Measurements from ENCODE around the gene PABPC4L. TPM values are rescaled to one million over a fixed set of nuclear protein-coding genes. Genes with fewer than 3 reads are reported as not detected.
"Not testable (repeated sequence)": the region's sequence is repeated elsewhere in the genome, so short reads cannot be mapped to it uniquely, and the experiment has no call there.

Gene PABPC4L
- total RNA-seq (1 to 10 TPM; 2.5 to 4.0 (median 3.0) TPM), polyA plus RNA-seq (0.97 TPM)
- long read RNA-seq, donor 1 = 0 reads
- long read RNA-seq, donor 2, full-length matches to known transcripts = 2 of 2 reads
- long read RNA-seq, donor 2, partial matches to known transcripts = 0 of 2 reads
- long read RNA-seq, donor 2, other reads (novel, unspliced or antisense) = 0 of 2 reads
- long read RNA-seq, donor 3, full-length matches to known transcripts = 1 of 1 reads
- long read RNA-seq, donor 3, partial matches to known transcripts = 0 of 1 reads
- long read RNA-seq, donor 3, other reads (novel, unspliced or antisense) = 0 of 1 reads
- long read RNA-seq, donor 4, full-length matches to known transcripts = 2 of 2 reads
- long read RNA-seq, donor 4, partial matches to known transcripts = 0 of 2 reads
- long read RNA-seq, donor 4, other reads (novel, unspliced or antisense) = 0 of 2 reads

DNA sequence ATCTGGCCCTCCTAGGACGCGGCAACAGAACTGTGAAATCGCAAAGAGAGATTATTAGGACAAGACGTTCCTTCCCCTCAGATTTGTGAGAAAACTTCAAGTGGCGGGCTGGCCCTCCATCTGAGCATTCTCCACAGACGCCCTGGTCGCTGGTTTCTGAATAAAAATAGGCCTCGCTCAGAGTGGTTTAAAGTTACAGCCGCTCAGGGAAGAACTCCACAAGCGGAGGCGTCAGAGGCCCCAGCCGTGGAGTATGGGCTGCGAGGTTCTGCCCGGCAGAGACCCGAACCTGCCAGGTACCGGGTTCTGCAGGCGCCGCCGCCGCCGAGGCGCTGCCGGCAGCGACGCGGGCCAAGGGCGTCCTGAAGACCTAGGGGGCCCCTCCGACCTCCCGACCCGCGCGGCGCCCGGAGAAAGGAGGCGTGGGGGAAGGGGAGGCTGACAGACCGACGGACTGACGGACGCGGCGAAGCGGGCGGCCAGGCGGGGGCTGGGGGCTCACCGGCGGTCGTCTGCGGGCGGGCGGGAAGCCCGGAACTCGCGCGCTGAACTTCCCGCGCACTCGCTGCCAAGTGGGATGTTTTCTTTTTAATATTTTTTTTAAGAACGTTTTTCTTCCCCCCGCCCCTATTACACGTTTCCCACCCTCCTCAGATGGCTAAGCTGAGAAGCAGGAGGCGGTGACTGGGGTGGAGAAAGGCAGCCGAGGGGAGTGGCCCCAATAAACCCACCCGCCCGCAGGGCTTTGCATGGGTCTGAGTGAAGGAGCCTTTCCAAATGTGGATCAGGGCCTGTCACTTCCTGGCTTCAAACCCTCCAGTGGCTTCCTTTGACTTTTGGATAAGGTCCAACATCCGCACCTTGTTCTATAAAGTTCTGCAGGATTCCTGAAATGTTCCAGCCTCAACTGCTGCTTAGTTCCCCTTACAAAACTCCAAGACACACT, at the start of gene PABPC4L:
PABPC4L (minus strand) TSS at position 574 of the 946 bp plus-strand sequence. CDS start 770 bp downstream, outside the sequence.
- ATAC-seq (peak; percentile 99), DNase-seq (peak; percentile 68 to 92 (median 87))
- no peaks in the 10 kb centered on the region for H3K9me3 ChIP-seq (ENCODE audit: control insufficient read depth, low read length)
- intact Hi-C loops (cut with DNase I) = no loop called here
- 3% methylated on average over 65 of the region's 65 CpGs for WGBS
- peak within 1 kb of the TSS; percentile 91 for H3K27ac ChIP-seq (ENCODE audit: low read length)
- H3K4me3 ChIP-seq (ENCODE audit: low read length) = peak within 1 kb of the TSS; percentile 98
- peaks cover 4% of the 10 kb centered on the region for H3K4me1 ChIP-seq (ENCODE audit: control insufficient read depth, insufficient read depth, low read length)
- H3K27me3 ChIP-seq (ENCODE audit: control insufficient read depth, insufficient read depth) = no peaks in the 10 kb centered on the region

DNA sequence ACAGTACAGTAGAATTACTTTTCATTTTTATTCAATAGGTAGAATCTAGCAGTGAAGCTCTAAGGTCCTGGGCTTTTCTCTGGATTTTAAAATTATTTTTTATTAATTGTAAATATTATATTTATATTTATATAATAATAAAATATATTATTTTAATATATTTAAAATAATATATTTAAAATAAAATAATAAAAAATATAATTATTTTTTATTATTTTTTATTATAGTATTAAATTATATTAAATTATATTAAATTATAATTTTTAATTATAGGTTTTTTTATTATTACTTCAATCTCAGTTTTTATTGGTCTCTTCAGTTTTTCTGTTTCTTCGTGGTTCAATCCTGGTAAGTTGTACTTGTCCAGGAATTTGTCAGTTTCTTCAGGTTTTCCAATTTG, 49.7 kb upstream of the PABPC4L start:
- Histone ChIP-seq H3K9me3 (ENCODE audit: control insufficient read depth, low read length) (no peaks in the 10 kb centered on the region), H3K27me3 (ENCODE audit: control insufficient read depth, insufficient read depth) (no peaks in the 10 kb centered on the region), H3K27ac (ENCODE audit: low read length) (no peak overlapping the region), H3K4me1 (ENCODE audit: control insufficient read depth, insufficient read depth, low read length) (no peaks in the 10 kb centered on the region), H3K4me3 (ENCODE audit: low read length) (no peak overlapping the region)
- DNase-seq = no peak
- no peak for ATAC-seq
- intact Hi-C loops (cut with DNase I) = no loop called here
- WGBS = 92% methylated on average over 1 of the region's 1 CpG

GRCh38 chr4:134243742-134244713, 42.4 kb upstream of the PABPC4L start:
- H3K27ac ChIP-seq (ENCODE audit: low read length) = no peak overlapping the region
- 96% methylated on average over 22 of the region's 22 CpGs for WGBS
- ATAC-seq (peak in 1 of 2 donors; percentile 24), DNase-seq (peak in 2 of 3 donors; percentile 20 to 32)
- intact Hi-C loops (cut with DNase I) = no loop called here
- H3K27me3 ChIP-seq (ENCODE audit: control insufficient read depth, insufficient read depth) = no peaks in the 10 kb centered on the region
- no peaks in the 10 kb centered on the region for H3K4me1 ChIP-seq (ENCODE audit: control insufficient read depth, insufficient read depth, low read length)
- no peaks in the 10 kb centered on the region for H3K9me3 ChIP-seq (ENCODE audit: control insufficient read depth, low read length)
- no peak overlapping the region for H3K4me3 ChIP-seq (ENCODE audit: low read length)

- Histone ChIP-seq H3K4me3 (ENCODE audit: low read length) (no peak overlapping the region), H3K27ac (ENCODE audit: low read length) (no peak overlapping the region), H3K4me1 (ENCODE audit: control insufficient read depth, insufficient read depth, low read length) (no peaks in the 10 kb centered on the region), H3K27me3 (ENCODE audit: control insufficient read depth, insufficient read depth) (no peaks in the 10 kb centered on the region), H3K9me3 (ENCODE audit: control insufficient read depth, low read length) (no peaks in the 10 kb centered on the region)
- DNase-seq (no peak), ATAC-seq (no peak)
- intact Hi-C loops (cut with DNase I) = no loop called here
- WGBS = 86% methylated on average over 3 of the region's 3 CpGs
Measured at GRCh38 chr4:134219043-134219442, 17.5 kb upstream of the PABPC4L start.

GRCh38 chr4:134216411-134216810, 14.8 kb upstream of the PABPC4L start:
- H3K4me3 ChIP-seq (ENCODE audit: low read length) = no peak overlapping the region
- H3K9me3 ChIP-seq (ENCODE audit: control insufficient read depth, low read length) = no peaks in the 10 kb centered on the region
- WGBS = 54% methylated on average over 1 of the region's 1 CpG
- no peaks in the 10 kb centered on the region for H3K27me3 ChIP-seq (ENCODE audit: control insufficient read depth, insufficient read depth)
- no peaks in the 10 kb centered on the region for H3K4me1 ChIP-seq (ENCODE audit: control insufficient read depth, insufficient read depth, low read length)
- intact Hi-C loops (cut with DNase I) = no loop called here
- no peak for DNase-seq
- peak; percentile 64 to 67 for ATAC-seq
- H3K27ac ChIP-seq (ENCODE audit: low read length) = no peak overlapping the region

- intact Hi-C loops (cut with DNase I) = no loop called here
- Histone ChIP-seq H3K27ac (ENCODE audit: low read length) (no peak overlapping the region), H3K4me1 (ENCODE audit: control insufficient read depth, insufficient read depth, low read length) (no peaks in the 10 kb centered on the region), H3K4me3 (ENCODE audit: low read length) (no peak overlapping the region), H3K27me3 (ENCODE audit: control insufficient read depth, insufficient read depth) (no peaks in the 10 kb centered on the region), H3K9me3 (ENCODE audit: control insufficient read depth, low read length) (no peaks in the 10 kb centered on the region)
- WGBS = 37% methylated on average over 2 of the region's 2 CpGs
- ATAC-seq = no peak
- DNase-seq = no peak
Measured at GRCh38 chr4:134215620-134216344, 14.2 kb upstream of the PABPC4L start.

GRCh38 chr4:134207955-134208354, 6.4 kb upstream of the PABPC4L start:
- 97% methylated on average over 11 of the region's 11 CpGs for whole genome bisulfite sequencing
- H3K27ac ChIP-seq (ENCODE audit: low read length); H3K27me3 ChIP-seq (ENCODE audit: control insufficient read depth, insufficient read depth); ATAC-seq; H3K4me1 ChIP-seq (ENCODE audit: control insufficient read depth, insufficient read depth, low read length); intact Hi-C loops (cut with DNase I); H3K4me3 ChIP-seq (ENCODE audit: low read length); H3K9me3 ChIP-seq (ENCODE audit: control insufficient read depth, low read length): not testable (repeated sequence)
- DNase-seq = peak in 2 of 3 donors; percentile 29 to 30

GRCh38 chr4:134202166-134202956, 772 bp upstream of the PABPC4L start:
- no peaks in the 10 kb centered on the region for H3K9me3 ChIP-seq (ENCODE audit: control insufficient read depth, low read length)
- DNase-seq (peak in 2 of 3 donors; percentile 16 to 31), ATAC-seq (no peak)
- no peaks in the 10 kb centered on the region for H3K27me3 ChIP-seq (ENCODE audit: control insufficient read depth, insufficient read depth)
- no peak overlapping the region for H3K27ac ChIP-seq (ENCODE audit: low read length)
- H3K4me3 ChIP-seq (ENCODE audit: low read length) = peak overlapping the region; percentile 98
- intact Hi-C loops (cut with DNase I) = no loop called here
- 45% methylated on average over 8 of the region's 8 CpGs for WGBS
- peaks cover 4% of the 10 kb centered on the region for H3K4me1 ChIP-seq (ENCODE audit: control insufficient read depth, insufficient read depth, low read length)

GRCh38 chr4:134200811-134201215, 776 bp downstream of the PABPC4L start:
- intact Hi-C loops (cut with DNase I) = no loop called here
- ATAC-seq = peak; percentile 47 to 48
- Histone ChIP-seq H3K9me3 (ENCODE audit: control insufficient read depth, low read length) (no peaks in the 10 kb centered on the region), H3K4me1 (ENCODE audit: control insufficient read depth, insufficient read depth, low read length) (peaks cover 4% of the 10 kb centered on the region), H3K27ac (ENCODE audit: low read length) (peak overlapping the region; percentile 91), H3K27me3 (ENCODE audit: control insufficient read depth, insufficient read depth) (no peaks in the 10 kb centered on the region), H3K4me3 (ENCODE audit: low read length) (peak overlapping the region; percentile 98)
- DNase-seq = peak; percentile 23 to 61 (median 43)
- 45% methylated on average over 10 of the region's 10 CpGs for WGBS

Data from right cardiac atrium (tissue), 5 donors.